Pons (tissue), 1 donor: Measurements from ENCODE around the gene BPIFA3.

Experiments used
- DNase-seq: peaks from one replicate; pipeline ENCODE4 v3.0.0-alpha.2; 2016; ENCODE audit warnings: low spot score

BPIFA3 gene

DNA sequence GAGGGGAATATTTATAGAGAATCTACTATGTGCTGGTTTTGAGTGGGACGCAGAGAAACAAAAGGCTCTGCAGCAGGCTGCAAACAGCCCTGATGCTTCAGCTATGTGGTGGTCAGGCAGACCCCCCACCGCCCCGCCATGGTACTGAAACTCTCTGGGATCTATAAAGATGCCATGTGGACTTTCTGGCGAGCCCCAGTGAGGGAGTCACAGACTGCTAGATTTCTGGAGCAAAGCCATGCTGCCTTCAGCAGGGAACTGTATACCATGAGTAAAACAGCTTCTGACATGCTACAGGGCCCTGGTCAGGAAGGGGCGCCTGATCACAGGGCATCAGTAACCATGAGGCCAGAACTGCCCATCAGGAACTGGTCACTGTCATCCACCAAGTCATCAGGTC is 46.6 kb downstream of the BPIFA3 start:
- DNase-seq: peak; percentile 31

GRCh38 chr20:33267701-33268100 is 50.5 kb downstream of the BPIFA3 start:
- no peak for DNase-seq

DNA sequence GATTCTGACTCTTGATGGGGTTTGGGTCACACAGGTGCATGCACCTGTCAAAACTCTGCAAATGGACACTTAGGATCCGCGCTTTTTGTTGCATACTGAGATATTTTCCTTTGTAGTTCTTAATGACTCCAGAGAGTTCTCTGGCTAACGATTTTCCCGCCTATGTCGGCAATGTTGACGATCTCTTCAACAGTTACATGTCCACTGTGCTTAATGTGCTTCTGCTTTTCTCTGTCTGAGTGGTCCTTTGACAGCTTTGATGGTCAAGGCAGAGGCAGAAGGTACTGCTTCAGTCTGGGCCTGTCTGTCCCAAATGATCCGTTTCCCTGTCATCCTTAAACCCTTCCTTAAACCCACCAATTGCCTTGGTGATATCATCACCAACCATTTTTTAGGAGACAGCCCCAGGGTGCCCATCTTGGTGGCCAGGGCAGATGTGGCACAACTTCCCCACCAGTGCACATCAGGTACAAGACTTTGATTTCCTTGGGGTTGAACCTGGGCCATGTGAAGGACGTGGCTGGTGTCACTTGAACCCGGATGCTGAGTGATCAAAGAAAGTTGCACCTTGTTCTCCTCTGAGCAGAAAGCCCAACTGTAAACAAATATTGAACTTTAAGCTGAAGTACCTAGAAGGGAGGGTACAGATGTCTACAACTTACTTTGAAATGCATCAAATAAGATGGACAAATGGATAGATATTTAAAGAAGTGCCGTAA is 55.2 kb downstream of the BPIFA3 start:
- no peak for DNase-seq

GRCh38 chr20:33273117-33273851 is 56.1 kb downstream of the BPIFA3 start:
- DNase-seq: no peak

- no peak for DNase-seq
Observed at GRCh38 chr20:33275215-33275614, 58.1 kb downstream of the BPIFA3 start.

DNA sequence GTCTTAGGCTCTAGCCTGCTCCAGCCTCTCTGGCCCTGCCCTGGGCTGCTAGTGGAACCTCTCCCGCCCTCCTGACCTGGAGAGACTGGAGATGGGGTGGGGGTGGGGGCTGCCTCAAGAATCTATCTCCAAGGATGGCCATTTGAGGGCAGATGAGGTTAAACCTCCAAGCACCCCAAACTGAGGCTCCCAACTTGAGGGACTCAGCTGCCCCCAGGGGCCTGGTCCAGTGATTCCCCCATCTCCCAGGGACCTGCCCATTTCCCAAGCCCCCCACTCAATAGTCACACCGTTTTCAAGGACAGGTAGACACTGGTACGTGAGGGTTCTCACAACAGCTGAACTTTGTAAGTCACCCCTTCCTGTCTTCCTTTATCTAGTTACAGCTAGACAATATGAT is 58.7 kb downstream of the BPIFA3 start:
- DNase-seq: no peak

- DNase-seq: no peak
Observed at GRCh38 chr20:33276303-33277113, 59.4 kb downstream of the BPIFA3 start.
